Measurements from ENCODE around the gene GATC.
A peak's percentile ranks its signal among the peaks of the same experiment; 100 is the strongest.

Gene GATC, protein sequence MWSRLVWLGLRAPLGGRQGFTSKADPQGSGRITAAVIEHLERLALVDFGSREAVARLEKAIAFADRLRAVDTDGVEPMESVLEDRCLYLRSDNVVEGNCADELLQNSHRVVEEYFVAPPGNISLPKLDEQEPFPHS

DNA sequence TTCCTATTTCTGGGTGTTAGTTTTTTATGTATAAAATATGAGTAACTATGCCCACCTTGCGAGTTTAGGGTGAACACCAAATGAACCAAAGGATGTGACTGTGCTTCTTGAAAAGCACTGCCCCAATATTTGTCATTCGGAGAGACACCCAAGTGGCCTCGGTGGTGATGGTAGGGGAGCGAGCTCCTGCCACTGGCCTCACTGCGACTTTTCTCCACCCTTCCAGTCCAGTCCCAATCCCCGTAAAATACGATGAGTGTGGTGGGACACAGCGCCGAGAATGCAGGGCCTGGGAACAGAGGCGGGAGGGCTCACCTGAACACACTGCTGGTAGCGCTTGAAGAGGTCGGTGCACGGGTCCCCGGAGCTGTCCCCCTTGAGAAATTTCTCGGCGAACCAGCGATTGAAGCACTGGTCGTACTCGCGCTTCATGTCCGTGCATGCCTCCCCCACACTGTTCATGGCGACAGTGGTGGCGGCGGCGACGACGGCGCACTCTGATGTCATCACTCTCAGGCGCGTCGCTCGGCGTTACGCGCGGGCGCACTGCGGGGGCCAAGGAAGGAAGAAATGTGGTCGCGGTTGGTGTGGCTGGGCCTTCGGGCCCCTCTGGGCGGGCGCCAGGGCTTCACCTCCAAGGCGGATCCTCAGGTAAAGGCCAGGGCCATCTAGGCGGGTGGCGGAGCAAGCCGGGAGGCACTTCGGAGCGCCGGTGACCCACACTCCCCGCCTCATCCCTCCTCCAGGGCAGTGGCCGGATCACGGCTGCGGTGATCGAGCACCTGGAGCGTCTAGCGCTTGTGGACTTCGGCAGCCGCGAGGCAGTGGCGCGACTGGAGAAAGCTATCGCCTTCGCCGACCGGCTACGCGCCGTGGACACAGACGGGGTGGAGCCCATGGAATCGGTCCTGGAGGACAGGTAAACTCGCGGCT is at the start of gene GATC, which contains the start of gene TRIAP1:
Gene GATC, plus strand, starts transcription at position 534 of the 933 bp plus-strand sequence. Its CDS starts 37 bp downstream, at position 571.
Gene TRIAP1, minus strand, starts transcription at position 474 of the 933 bp plus-strand sequence. Its CDS starts 12 bp downstream, at position 462.
- peak in 54 of 56 donors; percentile 27 to 91 (median 76) for DNase-seq

DNA sequence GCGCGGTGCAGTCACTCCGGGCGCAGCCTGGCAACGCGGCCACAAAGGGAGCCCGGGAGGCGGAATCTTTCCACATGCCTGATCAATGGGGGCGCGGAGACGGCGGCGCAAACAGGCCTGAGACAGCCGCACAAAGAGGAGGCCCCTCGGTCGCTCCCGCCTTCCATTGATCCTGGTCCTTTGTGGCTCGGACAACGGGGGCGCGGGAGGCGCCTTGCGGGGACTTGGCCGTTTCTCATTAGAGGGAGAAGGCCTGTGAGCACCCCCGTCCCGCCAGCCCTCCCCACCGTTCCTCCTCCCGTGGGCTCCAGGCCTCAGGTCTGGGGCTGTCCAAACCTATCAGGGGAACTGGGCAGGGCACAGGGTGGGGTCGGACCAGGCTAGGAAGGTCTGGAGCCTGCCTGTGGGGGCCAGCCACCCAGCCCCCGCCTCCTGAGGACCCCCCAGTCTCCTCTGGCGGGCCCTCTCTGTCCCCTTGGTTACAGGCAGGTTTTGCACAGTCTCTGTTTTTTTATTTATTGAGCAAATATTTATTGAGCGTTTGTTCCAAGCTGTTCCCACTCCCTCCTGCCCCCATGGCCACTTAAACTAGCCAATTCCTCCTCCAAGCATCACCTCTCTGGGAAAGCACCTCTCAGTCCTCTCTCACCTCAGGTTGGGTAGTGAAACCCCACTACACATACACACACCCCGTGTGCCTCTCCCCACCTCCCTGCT is 48.3 kb upstream of the GATC start:
- peak in 31 of 56 donors; percentile 1 to 70 (median 14) for DNase-seq

DNA sequence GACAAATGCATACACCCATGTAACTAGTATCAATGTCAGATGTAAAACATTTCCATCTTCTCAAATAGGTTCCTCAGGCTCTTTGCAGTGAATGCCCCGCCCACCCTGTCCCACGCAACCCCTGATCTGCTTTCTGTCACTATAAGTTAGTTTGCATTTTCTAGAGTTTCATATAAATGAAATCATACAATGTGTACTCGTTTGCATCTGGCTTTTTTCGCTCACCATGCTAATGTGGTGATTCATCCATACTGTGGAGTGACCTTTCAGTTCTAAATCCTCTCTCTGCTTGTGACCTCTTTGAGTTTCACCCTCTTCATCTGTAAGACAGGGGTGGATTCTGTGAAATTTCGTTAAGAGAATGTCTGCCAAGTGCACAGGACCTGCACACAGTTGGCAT is 46.7 kb upstream of the GATC start:
- no peak for DNase-seq

DNA sequence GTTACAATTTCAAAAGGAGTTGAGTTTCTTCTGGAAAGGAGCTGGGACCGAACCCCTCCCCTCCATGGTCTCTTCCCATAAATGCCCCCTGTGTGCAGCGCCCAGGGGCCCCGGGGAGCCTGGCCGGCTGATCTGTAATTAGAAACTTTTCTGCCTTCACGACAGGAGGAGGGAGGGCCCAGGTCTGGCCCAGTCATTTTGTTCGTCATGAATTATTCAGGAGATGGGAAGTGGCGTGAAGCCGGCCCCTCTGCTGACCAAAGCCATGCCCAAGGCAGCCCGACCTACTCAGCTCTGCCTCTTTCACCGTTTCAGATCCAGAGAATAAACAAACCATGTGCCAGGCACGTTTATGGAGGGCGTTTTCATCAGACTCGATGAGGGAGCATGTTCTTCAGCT is 44.0 kb upstream of the GATC start:
- DNase-seq = peak in 17 of 56 donors; percentile 2 to 38 (median 13)

DNA sequence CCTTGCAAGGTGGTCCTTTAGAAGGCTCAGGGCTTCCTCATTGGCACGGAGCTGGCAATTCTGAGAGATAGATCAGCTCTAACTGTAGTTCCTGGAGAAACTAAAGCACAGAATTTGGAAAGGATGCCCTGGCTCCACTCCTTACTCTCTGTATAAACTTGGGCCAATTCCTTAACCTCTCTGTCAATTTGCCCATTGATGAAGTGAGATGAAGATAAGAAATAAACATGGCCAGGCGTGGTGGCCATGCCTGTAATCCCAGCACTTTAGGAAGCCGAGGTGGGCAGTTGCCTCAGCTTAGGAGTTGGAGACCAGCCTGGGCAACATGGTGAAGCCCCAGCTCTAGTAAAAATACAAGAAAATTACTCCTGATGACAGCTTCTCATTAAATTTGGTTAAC is 42.4 kb upstream of the GATC start:
- no peak for DNase-seq

DNA sequence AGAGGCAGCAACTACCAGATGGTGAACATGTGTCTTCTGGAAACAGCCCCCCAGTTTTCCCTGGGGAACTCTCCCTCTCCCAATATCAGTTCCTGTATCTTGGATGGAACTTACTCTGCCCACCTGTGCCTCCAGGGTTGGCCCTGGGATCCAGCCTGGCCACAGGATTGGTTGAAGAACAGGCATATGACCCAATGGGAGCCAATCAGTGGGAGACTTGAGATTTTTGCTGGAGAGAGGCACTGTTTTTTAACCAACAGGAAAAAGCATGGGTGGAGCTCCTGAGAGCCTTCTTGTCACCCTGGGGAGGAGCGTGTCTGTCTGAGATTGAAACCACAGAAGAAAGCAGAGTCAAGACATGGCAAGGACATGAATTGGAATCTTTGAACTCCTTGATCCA is 42.0 kb upstream of the GATC start:
- DNase-seq = no peak

DNA sequence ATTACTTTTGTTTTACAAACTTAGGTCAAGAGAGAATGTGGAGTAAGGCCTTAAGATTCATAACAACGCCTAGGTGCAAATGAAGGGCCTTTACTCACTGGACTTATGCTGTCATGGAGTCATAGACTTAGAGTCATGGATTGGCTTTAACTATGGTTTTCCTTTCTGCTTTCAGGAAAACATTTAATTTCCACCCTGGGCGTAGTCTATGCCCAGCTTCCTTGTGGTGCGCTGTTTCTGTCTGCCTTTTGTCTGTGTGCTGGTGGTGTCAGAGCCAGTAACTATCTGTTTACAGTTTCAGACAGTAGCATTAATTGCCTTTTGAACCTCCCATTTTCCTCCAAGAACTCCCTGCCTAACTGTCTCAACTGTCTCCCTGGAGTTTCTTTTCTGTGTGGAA is 40.2 kb upstream of the GATC start:
- no peak for DNase-seq

DNA sequence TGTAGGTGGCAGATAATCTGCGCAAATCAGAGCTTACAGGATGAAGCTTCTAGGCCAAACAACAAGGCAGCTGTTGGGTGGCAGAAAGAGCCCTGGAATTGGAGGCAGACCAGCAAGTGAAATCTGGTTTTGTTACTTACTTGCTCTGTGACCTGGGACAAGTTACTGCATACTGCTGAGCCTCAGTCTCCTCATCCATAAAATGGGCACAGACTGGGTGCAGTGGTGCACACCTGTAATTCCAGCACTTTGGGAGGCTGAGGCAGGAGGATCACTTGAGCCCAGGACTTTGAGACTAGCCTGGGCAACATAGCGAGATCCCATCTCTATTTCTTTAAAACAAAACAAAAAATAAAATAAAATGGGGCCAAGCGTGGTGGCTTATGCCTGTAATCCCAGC is 39.7 kb upstream of the GATC start:
- no peak for DNase-seq

DNA sequence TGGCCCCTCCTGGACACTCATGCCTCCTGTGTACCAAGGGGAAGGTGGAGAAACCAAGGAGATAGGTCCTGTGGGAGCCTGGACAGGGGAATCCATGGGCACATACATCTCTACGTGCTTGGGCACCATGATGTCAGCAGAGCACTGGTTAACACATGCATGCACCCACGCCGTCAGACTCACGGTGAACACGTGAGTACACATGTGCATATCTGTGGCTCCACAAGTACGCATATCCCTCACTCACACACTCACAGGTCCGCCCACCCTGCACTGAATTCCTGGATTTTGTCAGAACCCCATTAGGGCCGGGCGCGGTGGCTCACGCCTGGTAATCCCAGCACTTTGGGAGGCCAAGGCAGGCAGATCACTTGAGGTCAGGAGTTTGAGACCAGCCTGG is 37.5 kb upstream of the GATC start:
- no peak for DNase-seq

DNA sequence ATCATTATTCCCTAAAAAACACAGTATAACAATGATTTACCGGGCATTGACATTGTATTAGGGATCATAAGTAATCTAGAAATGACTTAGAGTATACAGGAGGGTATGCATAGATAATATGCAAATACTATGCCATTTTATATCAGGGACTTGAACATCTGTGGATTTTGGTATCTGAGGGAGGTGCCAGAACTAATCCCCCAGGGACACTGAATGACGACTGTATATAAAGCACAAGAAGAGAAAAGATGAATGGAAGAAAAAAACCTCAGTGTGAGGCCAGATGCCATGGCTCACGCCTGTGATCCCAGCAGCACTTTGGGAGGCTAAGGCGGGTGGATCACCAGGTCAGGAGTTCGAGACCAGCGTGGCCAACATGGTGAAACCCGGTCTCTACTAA is 33.8 kb upstream of the GATC start:
- DNase-seq = no peak

DNA sequence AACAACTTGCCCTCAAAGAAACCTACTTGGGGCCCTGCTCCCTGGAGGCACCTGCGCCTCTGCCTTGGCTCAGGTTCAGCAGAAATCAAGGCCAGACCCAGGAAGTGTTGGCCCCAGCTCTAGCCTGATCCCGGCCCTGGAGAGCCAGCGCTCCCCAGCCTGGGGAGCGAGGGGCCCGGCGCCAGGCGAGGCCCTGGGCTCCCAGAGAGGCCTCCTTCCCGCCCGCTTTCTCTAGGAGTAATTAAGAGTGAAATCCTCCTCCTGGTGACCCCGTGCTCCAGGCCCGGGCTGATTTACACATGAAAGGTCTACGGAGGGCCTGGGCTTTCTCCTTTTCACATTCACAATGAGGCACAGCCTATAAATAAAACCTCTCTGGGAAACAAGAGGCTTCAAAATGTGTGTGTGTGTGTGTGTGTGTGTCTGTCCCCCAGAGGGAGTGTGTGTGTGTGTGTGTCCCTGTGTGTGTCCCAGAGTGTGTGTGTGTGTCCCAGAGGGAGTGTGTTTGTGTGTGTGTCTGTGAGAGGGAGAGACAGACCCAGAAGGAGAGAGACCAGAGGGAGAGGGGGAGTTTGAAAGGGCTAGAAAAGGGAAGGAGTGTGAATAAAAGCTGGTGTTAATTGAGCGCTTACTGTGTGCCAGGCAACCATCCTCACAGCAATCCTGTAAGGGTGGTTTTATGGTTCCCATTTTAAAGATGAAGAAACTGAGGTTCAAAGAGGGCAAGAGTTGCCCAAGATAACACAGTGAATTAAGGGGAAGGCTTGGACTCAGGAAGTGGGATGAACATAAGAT is 32.1 kb upstream of the GATC start:
- DNase-seq = peak in 37 of 56 donors; percentile 3 to 80 (median 29)

DNA sequence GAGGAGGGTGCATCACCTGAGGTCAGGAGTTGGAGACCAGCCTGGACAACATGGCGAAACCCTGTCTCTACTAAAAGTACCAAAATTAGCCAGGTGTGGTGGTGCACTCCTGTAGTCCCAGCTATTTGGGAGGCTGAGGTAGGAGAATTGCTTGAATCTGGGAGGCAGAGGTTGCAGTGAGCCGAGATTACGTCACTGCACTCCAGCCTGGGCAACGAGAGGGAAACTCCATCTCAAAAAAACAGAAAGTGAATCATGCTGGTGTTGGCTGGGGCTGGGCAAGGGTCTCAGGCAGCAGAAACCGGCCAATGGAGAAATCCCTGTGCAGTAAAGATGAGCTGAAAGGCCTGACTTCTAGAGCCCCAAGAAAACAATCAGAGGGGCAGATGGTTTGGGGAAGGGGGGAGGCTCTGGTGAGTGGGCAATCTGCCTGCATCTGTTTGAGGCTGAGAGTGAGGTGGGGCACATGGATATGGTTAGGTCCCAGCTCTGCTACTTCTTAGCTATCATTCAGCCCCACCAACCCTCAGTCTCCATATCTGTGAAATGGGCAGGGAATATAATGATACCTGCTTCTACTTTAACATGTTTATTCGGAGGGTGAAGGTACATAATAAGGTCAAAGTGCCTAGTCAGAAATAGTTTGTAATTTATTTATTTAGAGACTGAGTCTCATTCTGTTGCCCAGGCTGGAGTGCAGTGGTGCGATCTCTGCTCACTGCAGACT is 29.6 kb upstream of the GATC start:
- DNase-seq = no peak

DNA sequence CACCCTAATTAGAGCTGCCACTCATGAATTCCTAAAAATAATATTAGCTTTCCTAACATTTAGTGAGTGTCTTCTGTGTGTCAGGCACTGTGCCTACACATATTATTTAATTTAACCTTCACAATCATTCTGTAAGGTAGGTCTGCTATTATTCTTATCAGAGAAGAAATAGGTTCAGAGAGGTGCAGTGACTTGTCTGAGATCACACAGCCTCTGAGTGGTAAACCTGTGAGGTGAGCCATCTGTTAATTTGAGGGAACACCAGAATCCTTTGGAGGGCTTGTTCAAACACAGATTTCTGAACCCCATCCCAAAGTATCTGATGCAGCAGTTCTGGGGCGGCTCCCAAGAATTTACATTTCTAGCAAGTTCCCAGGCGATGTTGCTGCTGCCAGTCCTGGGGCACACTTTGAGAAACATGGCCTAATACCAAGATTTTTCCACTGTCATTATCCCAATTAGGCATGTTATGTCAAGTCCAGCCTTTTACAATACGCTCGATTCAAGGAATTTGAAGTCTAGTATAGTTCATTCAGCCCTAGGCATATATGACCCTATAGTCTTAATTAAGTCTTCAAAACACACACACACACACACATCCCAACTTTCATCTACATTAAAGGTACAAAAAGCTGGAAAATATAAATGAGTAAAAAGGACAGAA is 28.2 kb upstream of the GATC start:
- DNase-seq = no peak

DNA sequence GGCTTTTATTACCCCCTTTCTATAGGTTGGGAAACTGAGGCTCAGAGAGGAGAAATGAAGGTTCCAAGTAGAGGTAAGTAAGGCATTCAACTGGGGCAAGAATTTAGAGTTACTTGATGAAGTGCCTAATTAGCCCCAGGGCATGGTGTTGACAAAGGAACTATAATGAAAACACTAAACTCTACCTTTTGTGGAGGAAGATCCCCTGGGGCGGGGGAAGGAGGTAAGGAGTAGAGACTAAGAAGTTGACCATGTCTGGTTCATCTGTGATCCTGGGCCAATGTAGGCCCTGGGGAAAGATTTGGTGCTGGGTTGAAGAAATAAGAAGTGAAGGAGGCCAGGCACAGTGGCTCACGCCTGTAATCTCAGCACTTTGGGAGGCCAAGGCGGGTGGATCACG is 24.5 kb upstream of the GATC start:
- no peak for DNase-seq

DNA sequence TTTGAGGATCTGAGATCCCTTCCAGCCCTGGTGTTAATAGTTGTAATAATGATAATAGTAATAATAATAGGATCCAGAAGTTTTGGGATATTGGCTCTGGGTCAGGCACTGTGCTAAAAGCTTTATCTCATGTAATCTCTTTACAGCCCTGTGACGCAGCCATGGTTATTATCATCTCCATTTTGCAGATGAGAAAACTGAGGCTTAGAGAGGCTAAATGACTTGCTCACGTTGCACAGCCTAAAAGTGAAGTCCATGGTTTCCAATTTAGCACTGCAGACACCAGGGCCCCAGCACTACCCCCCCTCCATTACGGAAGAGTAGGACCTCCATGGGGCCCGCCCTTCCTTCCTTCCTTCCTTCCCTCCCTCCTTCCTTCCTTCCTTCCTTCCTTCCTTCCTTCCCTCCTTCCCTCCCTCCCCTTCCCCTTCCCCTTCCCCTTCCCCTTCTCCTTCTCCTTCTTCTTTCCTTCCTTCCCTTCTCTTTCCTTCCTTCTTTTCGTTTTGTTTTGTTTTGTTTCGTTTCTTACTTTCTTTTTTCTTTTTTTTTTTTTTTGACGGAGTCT is 23.3 kb upstream of the GATC start:
- no peak for DNase-seq

DNA sequence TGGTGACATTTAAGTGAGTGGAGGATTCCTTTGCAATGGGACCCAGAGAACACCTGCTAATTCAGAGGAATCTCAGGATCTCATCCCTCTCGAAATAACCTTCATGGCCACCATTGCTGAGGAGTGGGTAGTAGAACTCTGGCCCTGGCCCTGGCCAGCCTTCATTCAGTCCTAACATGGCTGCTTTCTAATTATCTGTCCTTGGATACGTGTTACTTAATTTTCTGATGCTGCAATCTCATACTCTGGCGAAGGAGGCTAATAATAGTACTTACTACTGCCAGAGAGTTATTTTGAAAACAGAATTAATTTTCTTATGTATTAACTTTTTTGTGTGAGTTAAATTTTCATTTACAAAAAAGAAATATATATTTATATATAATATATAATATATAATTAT is 20.4 kb upstream of the GATC start:
- DNase-seq = no peak

DNA sequence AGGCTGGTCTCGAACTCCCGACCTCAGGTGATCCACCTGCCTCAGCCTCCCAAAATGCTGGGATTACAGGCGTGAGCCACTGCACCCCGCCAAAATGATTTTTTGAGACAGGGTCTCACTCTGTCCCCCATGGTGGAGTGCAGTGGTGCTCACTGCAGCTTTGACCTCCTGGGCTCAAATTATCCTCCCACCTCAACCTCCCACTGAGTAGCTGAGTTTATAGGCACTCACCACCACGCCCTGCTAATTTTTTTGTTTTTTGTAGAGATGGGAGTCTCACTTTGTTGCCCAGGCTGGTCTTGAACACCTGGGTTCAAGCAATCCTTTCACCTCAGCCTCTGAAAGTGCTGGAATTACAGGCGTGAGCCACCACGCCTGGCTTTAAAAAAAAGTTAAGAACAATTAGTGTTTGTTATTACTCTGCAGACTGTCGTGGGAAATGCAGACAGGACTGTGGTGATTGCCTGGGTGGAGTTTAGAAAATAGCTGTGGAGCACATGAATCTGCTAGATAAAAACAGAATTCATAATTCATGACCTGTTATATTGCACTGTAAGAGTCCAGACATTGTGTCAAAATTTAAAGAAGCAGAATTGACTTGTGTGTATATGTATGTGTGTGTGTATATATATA is 17.5 kb upstream of the GATC start:
- DNase-seq = no peak

DNA sequence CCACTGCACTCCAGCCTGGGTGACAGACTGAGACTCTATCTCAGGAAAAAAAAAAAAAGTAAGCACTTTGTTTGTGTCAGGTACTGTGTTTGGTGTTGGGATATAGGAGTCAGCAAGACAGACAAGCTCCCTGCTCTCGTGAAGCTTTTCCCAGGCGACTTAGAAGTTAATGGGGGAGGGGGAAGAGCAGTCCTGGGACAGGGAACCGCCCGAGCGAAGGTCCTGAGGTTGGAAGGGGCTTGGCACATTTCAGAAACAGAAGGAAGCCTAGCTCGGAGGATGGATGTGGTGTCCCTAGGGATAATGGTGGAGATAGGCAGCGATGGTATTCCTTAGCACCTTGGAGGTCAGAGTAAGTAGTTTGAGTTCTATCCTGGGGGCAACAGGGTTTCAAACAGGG is 16.9 kb upstream of the GATC start:
- no peak for DNase-seq
